GM18498 (cell line): ENCODE data around the gene GALK1.
"Not testable (repeated sequence)": the region's sequence is repeated elsewhere in the genome, so short reads cannot be mapped to it uniquely, and the experiment has no call there.

ENCODE experiments used
- ATAC-seq: cut with Tn5 transposase; IDR thresholded peaks from one replicate; pipeline ENCODE4 v1.9.1; 2021; ENCODE audit warnings: mild to moderate bottlenecking, moderate library complexity; ENCODE audit not compliant: unreplicated experiment

GALK1 gene

GRCh38 chr17:75764711-75765421 is at the start of gene GALK1:
Gene GALK1, minus strand, starts transcription at chr17:75765192. Its CDS starts 56 bp downstream, at chr17:75765136.
- peak; percentile 74 for ATAC-seq

GRCh38 chr17:75814021-75814395 is 49.0 kb upstream of the GALK1 start:
- no peak for ATAC-seq

DNA sequence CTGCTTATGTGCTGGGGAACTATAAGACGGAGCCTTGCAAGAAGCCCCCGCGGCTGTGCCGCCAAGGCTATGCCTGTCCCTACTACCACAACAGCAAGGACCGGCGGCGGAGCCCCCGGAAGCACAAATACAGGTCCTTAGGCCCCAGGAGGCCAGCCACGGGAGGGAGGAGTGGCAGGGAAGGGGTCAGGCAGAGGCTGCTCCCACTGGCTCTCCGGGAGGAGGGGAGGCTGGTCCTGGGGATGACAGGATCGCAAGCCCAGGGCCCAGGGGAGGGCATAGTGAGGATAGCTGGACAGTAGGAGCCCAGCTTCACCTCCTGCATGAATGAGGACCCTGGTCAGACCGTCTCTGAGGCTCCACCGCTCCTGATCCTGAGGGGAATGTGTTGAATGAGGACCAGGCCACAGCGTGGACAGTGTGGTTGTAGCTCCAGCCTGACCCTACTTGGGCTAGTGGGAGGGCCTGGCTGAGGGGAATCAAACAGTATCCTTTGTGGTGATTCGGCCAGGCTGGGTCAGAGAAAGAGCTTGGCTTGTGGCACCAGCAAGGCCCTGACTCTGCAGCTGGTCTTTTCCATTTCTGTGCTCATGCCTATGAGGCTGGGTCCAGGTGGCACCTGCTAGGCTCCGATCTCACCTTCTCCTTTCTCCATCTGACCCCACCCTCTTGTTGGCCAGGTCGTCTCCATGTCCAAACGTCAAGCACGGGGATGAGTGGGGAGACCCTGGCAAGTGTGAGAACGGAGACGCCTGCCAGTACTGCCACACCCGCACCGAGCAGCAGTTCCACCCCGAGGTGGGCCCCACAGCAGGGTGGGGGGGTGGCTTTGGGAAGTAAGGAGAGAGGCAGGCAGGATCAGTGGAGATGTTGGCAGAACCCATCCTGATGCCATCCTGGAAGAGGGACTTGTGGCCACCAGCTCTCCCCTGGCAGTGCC is 48.4 kb upstream of the GALK1 start:
- ATAC-seq = no peak

DNA sequence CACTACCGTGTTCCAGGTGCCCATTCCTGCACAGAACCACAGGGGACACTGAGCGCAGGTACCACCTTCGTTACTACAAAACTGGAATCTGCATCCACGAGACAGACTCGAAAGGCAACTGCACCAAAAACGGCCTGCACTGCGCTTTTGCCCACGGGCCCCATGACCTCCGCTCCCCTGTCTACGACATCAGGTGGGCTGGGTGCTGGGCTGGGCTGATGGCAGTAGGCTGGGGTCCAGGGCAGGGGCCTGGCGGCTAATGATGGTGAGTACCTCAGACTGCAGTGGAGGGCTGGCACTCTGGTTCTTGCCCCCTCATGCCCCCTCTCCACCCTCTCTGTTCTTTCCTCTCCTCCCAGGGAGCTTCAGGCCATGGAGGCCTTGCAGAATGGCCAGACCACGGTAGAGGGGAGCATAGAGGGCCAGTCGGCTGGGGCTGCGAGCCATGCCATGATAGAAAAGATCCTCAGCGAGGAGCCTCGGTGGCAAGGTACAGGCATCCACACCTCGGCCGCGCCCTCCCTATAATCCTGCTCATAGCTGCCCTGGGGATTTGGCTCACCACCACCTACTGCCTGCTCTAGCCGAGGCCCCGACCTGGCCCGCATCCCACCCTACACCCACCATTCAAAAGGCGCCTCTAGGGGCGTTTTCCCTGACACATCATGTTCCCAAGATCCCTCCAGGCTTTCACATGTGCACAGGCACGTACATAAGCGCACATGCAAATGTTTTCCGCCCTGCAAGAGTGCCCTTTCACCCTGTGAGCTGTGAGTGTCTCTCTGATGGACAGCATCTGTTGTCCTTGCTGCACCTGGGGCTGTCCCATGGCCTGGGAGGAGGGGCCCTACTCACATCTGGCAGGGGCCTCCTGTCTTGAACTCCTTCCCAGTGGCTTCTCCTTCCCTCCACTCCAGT is 47.4 kb upstream of the GALK1 start:
- no peak for ATAC-seq

DNA sequence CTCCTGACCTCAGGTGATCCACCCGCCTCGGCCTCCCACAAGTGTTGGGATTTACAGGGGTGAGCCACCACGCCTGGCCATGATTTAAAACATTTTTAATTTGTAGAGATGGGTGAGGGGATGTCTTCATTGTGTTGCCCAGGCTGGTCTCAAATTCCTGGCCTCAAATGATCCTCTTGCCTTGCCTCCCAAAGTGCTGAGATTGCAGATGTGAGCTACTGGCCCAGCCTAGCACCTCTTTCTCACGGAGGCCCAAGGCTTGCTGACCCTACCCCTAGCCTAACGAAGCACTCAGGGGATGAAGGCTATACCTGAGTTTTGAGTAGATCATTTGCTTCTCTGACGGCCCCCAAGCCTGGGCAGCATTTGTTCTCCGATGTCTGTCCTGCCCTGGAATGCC is 46.2 kb upstream of the GALK1 start:
- no peak for ATAC-seq

DNA sequence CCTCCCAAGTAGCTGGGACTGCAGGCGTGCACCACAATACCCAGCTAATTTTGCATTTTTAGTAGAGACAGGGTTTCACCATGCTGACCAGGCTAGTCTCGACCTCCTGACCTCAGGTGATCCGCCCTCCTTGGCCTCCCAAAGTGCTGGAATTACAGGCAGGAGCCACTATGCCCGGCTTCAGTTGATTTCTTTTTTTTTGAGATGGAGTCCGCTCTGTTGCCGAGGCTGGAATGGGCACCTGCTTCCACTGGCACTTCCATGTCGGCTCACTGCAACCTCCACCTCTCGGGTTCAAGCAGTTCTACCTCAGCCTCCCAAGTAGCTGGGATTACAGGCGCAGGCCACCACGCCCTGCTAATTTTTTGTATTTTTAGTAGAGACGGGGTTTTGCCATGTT is 45.8 kb upstream of the GALK1 start:
- not testable (repeated sequence) for ATAC-seq

- ATAC-seq = no peak
Observed at GRCh38 chr17:75810216-75810615, 45.2 kb upstream of the GALK1 start.

DNA sequence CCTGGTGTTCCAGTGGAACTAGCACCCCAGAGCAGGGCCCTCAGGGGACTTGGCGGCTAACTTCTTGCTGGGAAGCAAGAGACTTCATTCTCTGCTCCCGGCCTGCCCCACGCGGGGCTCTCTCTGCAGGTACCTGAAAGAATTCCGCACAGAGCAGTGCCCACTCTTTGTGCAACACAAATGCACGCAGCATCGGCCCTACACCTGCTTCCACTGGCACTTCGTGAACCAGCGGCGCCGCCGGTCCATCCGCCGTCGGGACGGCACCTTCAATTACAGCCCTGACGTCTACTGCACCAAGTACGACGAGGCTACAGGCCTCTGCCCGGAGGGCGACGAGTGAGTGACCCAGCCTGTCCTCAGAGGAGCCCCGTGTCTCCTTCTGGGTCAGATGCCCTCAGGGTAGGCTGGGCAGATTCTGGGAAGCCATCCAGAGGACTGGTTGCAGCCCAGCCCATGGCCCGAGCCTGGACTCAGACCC is 44.7 kb upstream of the GALK1 start:
- ATAC-seq = no peak

DNA sequence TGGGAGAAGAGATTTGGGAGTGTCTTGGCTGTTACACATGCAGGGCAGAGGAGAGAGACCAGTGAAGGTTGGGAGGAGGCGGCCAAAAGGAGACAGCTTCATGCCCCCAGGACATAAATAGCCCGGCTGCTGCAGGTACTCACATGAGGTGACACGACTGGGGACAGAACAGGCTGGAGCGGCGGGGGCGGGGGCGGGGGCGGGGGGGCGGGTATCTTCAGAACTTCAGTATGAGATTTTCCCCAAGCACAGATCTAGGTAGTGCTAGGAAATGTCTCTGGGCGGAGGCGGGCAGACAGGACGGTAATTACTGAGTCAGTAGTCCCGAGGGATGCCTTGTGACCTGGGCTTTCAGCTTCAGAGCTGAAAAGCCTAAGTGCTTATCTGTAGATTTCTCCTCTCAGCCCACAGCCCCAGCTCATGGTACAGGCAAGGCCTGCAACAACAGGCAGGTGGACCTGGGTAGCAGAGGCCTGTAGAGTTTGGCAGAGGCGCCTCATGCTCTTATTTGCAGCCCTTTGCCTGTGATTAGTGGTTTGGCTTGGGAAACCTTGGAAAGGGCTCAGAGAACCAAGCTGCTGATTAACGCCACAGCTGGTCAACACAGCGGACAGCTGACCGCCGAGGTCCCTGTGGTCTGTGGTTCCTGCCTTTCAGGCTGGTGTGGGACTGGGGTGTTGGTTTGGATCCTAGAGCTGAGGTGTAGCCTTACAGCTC is 44.1 kb upstream of the GALK1 start:
- no peak for ATAC-seq

DNA sequence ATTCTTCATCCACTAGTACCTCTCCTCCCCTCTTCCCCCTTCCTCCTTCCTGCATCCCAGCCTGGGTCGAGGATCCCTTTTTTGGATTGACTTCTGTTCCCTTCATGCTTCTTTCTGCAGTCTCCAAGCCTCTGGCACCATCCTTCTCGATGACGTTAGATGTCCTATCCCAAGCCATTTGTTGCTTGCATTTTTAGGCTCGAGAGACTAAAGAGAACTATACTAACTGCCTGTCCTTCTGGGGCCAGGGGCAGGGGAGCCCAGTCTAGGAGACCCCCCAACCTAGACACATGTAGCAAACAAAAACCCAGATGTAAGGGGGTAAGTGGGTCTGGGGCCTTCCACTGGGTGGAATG is 43.5 kb upstream of the GALK1 start:
- ATAC-seq = no peak

GRCh38 chr17:75807861-75808260 is 42.9 kb upstream of the GALK1 start:
- ATAC-seq = no peak

DNA sequence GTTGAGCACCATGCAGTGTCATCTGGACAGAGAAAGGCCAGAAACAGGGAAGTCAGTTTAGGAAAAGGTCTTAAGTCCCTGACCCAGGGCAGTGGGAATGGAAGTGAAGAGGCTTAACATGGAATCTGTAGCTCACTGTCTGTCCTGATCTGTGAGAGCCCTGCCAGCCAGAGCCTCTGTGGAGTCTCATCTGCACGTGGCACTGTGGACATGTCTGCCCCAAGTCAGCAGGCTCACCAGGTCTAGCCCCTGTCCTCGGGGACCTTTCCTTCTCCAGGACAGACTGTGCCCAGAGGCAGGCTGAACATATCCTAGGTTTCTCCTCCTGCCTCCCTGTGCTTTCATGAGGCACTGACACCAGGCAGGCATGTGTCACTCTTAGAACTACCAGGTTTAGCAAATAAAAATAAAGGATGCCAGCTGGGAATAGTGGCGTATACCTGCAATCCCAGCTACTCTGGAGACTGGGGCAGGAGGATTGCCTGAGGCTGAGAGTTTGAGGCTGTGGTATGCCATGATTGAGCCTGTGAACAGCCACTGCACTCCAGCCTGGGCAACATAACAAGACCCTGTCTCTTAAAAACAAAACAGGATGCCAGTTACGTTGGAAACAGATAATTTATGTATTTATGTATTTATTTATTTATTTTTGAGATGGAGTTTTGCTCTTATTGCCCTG is 42.0 kb upstream of the GALK1 start:
- ATAC-seq = no peak

GRCh38 chr17:75803883-75804282 is 38.9 kb upstream of the GALK1 start:
- ATAC-seq = no peak

DNA sequence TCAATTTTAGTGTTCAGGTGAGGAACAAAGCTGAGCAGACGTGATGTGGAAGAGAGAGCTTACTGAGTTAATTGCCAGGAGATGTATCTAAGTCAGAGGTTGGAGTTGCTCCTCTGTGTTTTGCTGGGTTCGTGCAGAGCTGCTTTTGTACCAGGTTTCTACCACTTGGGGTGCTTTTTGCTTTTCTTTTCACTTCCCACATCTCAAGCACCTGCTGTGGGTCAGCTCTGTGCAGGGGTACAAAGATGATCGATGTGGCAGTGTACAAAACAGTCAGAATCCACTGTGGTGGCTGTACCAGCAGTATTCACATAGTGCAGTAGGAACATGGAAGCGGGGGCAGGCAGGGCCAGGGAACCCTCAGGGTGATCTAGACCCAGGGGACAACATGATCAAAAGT is 34.4 kb upstream of the GALK1 start:
- ATAC-seq = no peak

DNA sequence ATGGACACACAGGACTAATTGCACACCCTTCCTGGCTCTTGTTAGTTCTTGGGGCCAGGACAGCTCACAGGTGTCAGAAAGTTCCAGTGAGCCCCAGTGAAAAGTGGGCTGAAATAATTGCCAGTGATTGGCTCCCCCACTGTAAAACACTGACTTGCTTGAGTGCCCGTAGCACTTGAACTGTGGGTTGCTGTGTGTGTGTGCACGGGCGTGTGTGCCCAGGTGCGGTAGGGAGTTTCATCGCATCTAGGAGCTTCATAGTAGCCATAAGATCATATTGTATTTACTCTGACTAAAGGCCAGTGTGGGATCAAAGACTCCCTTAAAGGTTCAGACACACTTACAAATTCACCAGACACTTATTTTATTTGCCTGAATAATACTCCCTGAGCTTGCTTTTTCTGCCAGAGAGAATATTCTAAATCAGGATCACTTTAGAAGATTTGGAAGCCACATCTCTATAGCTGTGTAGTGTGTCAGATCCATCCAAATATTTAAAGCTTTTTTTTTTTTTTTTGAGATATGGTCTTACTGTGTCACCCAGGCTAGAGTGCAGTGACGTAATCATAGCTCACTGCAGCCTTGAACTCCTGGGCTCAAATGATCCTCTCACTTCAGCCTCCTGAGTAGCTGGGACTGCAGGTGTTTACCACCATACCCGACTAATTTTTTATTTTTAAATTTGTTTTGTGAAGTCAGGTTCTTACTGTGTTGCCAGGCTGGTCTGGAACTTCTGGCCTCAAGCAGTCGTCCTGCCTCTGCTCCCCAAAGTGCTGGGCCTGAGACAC is 31.0 kb upstream of the GALK1 start:
- ATAC-seq = no peak

DNA sequence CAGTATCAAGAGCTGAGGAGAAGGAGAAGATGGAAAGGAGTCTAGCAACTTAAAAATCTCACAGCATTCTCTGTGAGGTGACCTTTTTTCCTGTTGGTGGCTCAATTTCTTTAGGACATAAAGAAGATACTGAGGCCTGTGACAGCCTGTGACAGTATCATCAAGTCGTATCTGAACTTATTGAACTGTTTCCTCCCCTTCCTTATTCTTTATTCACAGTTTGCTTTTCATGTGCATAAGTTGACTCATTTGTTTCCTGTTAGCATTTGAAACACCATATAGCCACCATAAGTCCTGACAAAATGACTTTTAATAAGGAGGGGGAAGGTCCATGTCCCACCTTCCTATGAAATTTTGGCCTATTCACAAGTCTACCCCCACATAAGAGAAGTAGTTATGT is 28.5 kb upstream of the GALK1 start:
- no peak for ATAC-seq

DNA sequence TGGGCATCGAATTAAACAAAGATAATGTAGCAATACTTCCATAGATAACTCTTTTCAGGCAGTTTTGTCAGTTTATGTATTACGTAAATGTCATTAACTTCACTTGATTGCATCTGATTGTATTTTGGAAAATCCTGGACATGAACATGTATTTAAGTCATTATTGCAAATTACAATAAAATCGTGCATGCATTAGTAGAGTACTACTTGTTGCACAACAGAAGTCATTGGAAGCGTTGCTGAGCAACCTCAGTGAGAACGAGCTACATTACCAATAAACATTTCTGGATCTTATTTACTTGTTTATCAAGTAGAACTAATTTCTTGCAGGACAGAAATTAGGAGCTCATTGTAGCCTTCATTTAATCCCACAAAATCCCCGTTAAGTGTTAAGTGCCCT is 26.3 kb upstream of the GALK1 start:
- ATAC-seq = no peak

DNA sequence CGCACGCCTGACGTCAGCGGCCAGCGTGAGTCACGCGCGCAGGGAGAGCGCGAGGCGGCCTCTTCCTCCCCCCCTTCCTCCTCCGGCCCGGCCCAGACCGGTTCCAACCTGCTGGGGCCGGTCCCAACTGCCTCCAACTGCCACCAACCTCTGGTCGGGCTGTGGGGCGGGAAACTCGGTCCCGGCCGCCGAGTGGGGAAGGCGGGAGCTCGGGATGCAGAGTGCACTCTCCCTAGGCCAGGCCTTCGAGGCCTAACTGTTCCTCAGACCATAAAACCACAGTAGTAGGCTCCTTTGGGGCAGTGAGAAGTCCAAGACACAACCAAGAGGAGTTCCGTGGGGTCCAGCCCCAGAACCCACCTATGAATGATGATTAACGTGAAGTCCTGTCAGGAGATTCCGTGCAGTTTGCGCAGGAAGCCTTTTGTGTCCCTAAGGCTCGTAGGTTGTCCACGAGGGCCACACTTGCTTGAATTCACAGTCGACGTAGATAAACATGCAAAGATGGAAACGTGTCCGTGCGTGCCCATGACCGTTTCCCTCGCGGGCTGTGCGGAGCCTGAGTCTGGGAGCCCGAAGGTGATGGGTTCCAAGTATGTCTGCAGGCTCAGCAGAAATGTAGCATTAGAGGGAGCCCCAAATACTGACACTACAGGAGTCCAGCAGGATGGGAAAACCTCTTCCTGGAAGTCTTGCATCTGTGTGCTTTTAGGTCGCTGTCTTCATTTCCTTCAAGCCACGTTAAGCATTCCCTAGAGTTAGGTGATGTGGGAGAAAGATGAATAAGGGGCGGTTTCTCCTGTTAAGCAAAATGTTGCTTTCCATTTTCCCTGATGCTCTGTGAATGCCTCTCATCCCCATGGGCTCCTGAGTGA is 20.3 kb upstream of the GALK1 start:
- ATAC-seq = peak; percentile 68
